CD14-positive monocyte (primary cell): Measurements from ENCODE around the gene ZNF536. TPM values are rescaled to one million over a fixed set of nuclear protein-coding genes. Genes with fewer than 3 reads are reported as not detected.

Experiments used
- DNase-seq, 3 donors: peaks; one replicate each; pipeline ENCODE4 v3.0.0-alpha.2; 2011 to 2022
- H2AFZ ChIP-seq: 2 replicates; pipeline ENCODE4 v1.6.0; 2012; ENCODE audit warnings: mild to moderate bottlenecking, low read depth, low read length, inconsistent platforms; ENCODE audit not compliant: insufficient read depth, poor library complexity, severe bottlenecking
- H3K27ac ChIP-seq, 2 donors: 1 replicate in 1 of 2; 2 replicates in 1 of 2; pipeline ENCODE4 v1.5.1; 2012 to 2013; ENCODE audit warnings: low read length in 2 of 2, control low read depth in 1 of 2, inconsistent platforms in 1 of 2, low read depth in 1 of 2, mild to moderate bottlenecking in 1 of 2
- H3K27me3 ChIP-seq, 2 donors: one replicate each; pipeline versions ENCODE4 v1.6.0 to v1.6.1; 2011 to 2013; ENCODE audit warnings: low read length in 2 of 2; ENCODE audit not compliant: control insufficient read depth in 2 of 2, insufficient read depth in 2 of 2
- H3K36me3 ChIP-seq, 2 donors: replicated peaks in 1 of 2; 1 replicate in 1 of 2; 2 replicates in 1 of 2; pipeline versions ENCODE4 v1.5.1 to v1.6.1; 2012 to 2013; ENCODE audit warnings: low read length in 2 of 2, control low read depth in 1 of 2, inconsistent platforms in 1 of 2, mild to moderate bottlenecking in 1 of 2; ENCODE audit not compliant: insufficient read depth in 2 of 2, control insufficient read depth in 1 of 2
- H3K4me1 ChIP-seq, 2 donors: 1 replicate in 1 of 2; 2 replicates in 1 of 2; pipeline versions ENCODE4 v1.5.1 to v1.6.1; 2012 to 2013; ENCODE audit warnings: low read length in 2 of 2, control low read depth in 1 of 2, inconsistent platforms in 1 of 2, mild to moderate bottlenecking in 1 of 2, moderate library complexity in 1 of 2; ENCODE audit not compliant: insufficient read depth in 2 of 2, control insufficient read depth in 1 of 2
- H3K4me2 ChIP-seq: replicated peaks from 2 replicates; pipeline ENCODE3; 2012; ENCODE audit warnings: low read length, moderate library complexity, mild to moderate bottlenecking; ENCODE audit not compliant: poor library complexity, severe bottlenecking; ENCODE audit errors: extremely low read depth
- H3K4me3 ChIP-seq, 3 experiments: fragments of 200-600 bp in 1 of 3; sonication (generic) in 1 of 3; replicated peaks in 1 of 3; 1 replicate in 2 of 3; 2 replicates in 1 of 3; pipeline ENCODE4 v1.5.1; 2011 to 2013; ENCODE audit warnings: low read length in 3 of 3, mild to moderate bottlenecking in 3 of 3, control low read depth in 2 of 3, low read depth in 2 of 3, inconsistent platforms in 1 of 3, moderate library complexity in 1 of 3
- H3K79me2 ChIP-seq: 2 replicates; pipeline ENCODE4 v1.6.0; 2012; ENCODE audit warnings: mild to moderate bottlenecking, control low read depth, inconsistent platforms, low read length, moderate library complexity; ENCODE audit not compliant: insufficient read depth
- H3K9ac ChIP-seq: 2 replicates; pipeline ENCODE4 v1.6.0; 2017; ENCODE audit warnings: low read length, mild to moderate bottlenecking; ENCODE audit not compliant: insufficient read depth, poor library complexity, severe bottlenecking
- H3K9me3 ChIP-seq, 2 donors: replicated peaks in 1 of 2; 1 replicate in 1 of 2; 2 replicates in 1 of 2; pipeline versions ENCODE4 v1.5.1 to v1.6.1; 2012 to 2013; ENCODE audit warnings: low read length in 2 of 2, control low read depth in 1 of 2; ENCODE audit not compliant: control insufficient read depth in 1 of 2, insufficient read depth in 1 of 2
- H4K20me1 ChIP-seq: 2 replicates; pipeline ENCODE4 v1.6.0; 2012; ENCODE audit warnings: mild to moderate bottlenecking, low read length, control low read depth, moderate library complexity; ENCODE audit not compliant: insufficient read depth
- H3K27ac Mint-ChIP-seq, 7 donors: one replicate each; pipeline ENCODE4 v1.8.0; 2020; ENCODE audit warnings: mild to moderate bottlenecking in 7 of 7, mixed read lengths in 7 of 7, moderate library complexity in 6 of 7, inconsistent platforms in 2 of 7
- H3K27me3 Mint-ChIP-seq, 3 donors: one replicate each; pipeline ENCODE4 v1.8.0; 2021 to 2022; ENCODE audit warnings: low read depth in 3 of 3, mild to moderate bottlenecking in 3 of 3, mixed read lengths in 3 of 3, moderate library complexity in 3 of 3, inconsistent platforms in 1 of 3
- H3K36me3 Mint-ChIP-seq, 2 donors: one replicate each; pipeline ENCODE4 v1.8.0; 2020; ENCODE audit warnings: mixed read lengths in 2 of 2, inconsistent platforms in 1 of 2, mild to moderate bottlenecking in 1 of 2
- H3K4me1 Mint-ChIP-seq: one replicate; pipeline ENCODE4 v1.8.0; 2020; ENCODE audit warnings: mild to moderate bottlenecking, mixed read lengths
- H3K4me3 Mint-ChIP-seq, 2 donors: one replicate each; pipeline ENCODE4 v1.8.0; 2020; ENCODE audit warnings: mild to moderate bottlenecking in 2 of 2, mixed read lengths in 2 of 2, moderate library complexity in 1 of 2
- H3K9me3 Mint-ChIP-seq, 7 donors: one replicate each; pipeline ENCODE4 v1.8.0; 2020 to 2022; ENCODE audit warnings: mixed read lengths in 7 of 7, mild to moderate bottlenecking in 6 of 7, moderate library complexity in 6 of 7, inconsistent platforms in 2 of 7
- CTCF ChIP-seq: fragments of 200-600 bp; IDR thresholded peaks from one replicate; pipeline ENCODE4 v1.8.0; 2022; ENCODE audit warnings: antibody characterized with exemption, mild to moderate bottlenecking
- WGBS: methylation state at CpG from one replicate; pipeline ENCODE4 v1.1.5; 2013; ENCODE audit warnings: missing lambda C conversion rate; ENCODE audit not compliant: insufficient coverage; 5-methylcytosine and 5-hydroxymethylcytosine counted together
- intact Hi-C, 2 donors: fragments of 100-400 bp; cut with micrococcal nuclease; formaldehyde crosslinking; loops; one replicate each; pipeline versions ENCODE4 v1.15.0 to v1.15.1; 2023
- polyA plus RNA-seq, 3 donors: library from polyadenylated mRNA; depleted of rRNA in 1 of 3; unstranded in 2 of 3; stranded (reverse) in 1 of 3; fragments of 300-500 nt in 2 of 3; fragments of >200 nt in 1 of 3; fragmentation: Illumina TruSeq in 2 of 3; gene quantifications; 1 replicate in 2 of 3; 2 replicates in 1 of 3; pipeline ENCODE4 v1.2.3, GENCODE V29; 2012 to 2021

ZNF536 gene
- polyA plus RNA-seq, 3 donors: not detected

GRCh38 chr19:30584090-30584489 lies 211.9 kb downstream of the ZNF536 start:
- 25% methylated on average over 1 of the region's 8 CpGs for WGBS
- Histone ChIP-seq H3K9ac (no peak overlapping the region), H3K36me3 (no peaks in the 10 kb centered on the region), H3K4me2 (no peak overlapping the region), H3K27me3 (no peaks in the 10 kb centered on the region), H3K79me2 (no peaks in the 10 kb centered on the region), H3K4me1 (no peaks in the 10 kb centered on the region), H2AFZ (no peak overlapping the region), H3K9me3 (no peaks in the 10 kb centered on the region), H3K4me3 (no peak overlapping the region), H4K20me1 (no peaks in the 10 kb centered on the region), H3K27ac (no peak overlapping the region)
- Mint-ChIP-seq H3K27me3 (peaks cover 2 to 6% (median 3%) of the 10 kb centered on the region in 3 donors), H3K27ac (no peak overlapping the region), H3K9me3 (peaks cover 0 to 9% (median 4%) of the 10 kb centered on the region in 7 donors), H3K36me3 (no peaks in the 10 kb centered on the region), H3K4me3 (no peak overlapping the region), H3K4me1 (no peaks in the 10 kb centered on the region)
- intact Hi-C loops: no loop called here
- no peak for TF ChIP-seq CTCF
- no peak for DNase-seq

- Mint-ChIP-seq H3K9me3 (peaks cover 0 to 6% (median 1%) of the 10 kb centered on the region in 7 donors), H3K36me3 (no peaks in the 10 kb centered on the region), H3K27ac (no peak overlapping the region), H3K27me3 (peaks cover 0 to 6% (median 2%) of the 10 kb centered on the region in 3 donors), H3K4me3 (no peak overlapping the region), H3K4me1 (no peaks in the 10 kb centered on the region)
- no peak for DNase-seq
- H4K20me1 ChIP-seq: no peaks in the 10 kb centered on the region
- H3K4me1 ChIP-seq: no peaks in the 10 kb centered on the region
- 72% methylated on average over 5 of the region's 5 CpGs for whole genome bisulfite sequencing
- no peak overlapping the region for H3K4me2 ChIP-seq
- no peaks in the 10 kb centered on the region for H3K27me3 ChIP-seq
- intact Hi-C loops: no loop called here
- no peak overlapping the region for H3K27ac ChIP-seq
- H3K4me3 ChIP-seq: no peak overlapping the region
- H3K9ac ChIP-seq: no peak overlapping the region
- H3K9me3 ChIP-seq: no peaks in the 10 kb centered on the region
- no peaks in the 10 kb centered on the region for H3K79me2 ChIP-seq
- no peaks in the 10 kb centered on the region for H3K36me3 ChIP-seq
- TF ChIP-seq CTCF: no peak
- H2AFZ ChIP-seq: no peak overlapping the region
These were observed 215.7 kb downstream of the ZNF536 start for GRCh38 chr19:30587869-30588268.
